ENCODE data around the gene HEG1.

Gene HEG1

DNA sequence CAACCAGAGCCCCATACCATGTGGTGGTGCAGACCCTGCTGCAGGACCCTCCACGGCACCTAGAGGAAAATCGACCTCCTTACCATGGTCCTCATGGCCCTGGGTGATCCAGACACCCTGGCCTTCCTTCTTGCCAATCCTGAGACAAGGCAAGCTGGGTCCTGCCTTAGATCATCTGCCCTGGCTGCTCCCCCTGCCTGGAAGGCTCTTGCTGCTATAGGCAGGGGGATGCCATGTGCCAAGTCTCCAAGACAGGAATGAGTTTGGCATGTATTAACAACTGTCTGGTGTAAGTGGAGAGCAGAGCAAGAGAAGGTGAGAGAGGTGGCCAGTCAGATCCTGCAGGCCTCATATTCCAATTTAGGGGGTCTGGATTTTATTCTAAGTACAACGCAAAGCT lies 7.5 kb downstream of the HEG1 start:
- CTCF ChIA-PET = interaction anchor here (0.5 kb wide), 1 partner anchor 304 kb away, joined by 3 read pairs; no protein-coding TSS in a partner anchor
- Mint-ChIP-seq H3K4me3 (no peak overlapping the region), H3K27ac (no peak overlapping the region), H3K36me3 (peaks cover 27% of the 10 kb centered on the region), H3K27me3 (peaks cover 11% of the 10 kb centered on the region), H3K4me1 (peaks cover 42% of the 10 kb centered on the region), H3K9me3 (no peaks in the 10 kb centered on the region)
- DNase-seq = no peak

DNA sequence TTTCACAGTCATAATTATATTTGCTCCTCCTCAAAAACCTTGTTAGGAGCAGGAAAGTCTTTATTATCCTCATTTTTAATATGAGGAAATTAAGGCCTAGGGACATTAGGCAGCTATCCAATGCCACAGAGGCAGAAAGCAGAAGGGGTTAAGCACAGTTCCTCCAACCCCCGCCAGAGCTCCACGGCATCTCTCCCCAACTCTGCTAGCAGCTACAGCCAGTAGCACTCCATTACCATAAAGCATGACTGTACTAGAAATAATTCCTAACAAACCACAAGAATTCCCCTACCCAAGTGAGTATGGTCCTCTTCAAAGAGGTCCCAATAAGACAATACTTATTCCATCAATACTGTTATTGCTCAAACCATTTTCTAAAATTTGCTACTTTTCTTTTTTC lies 9.8 kb downstream of the HEG1 start:
- Mint-ChIP-seq H3K4me3 (no peak overlapping the region), H3K9me3 (no peaks in the 10 kb centered on the region), H3K36me3 (peaks cover 36% of the 10 kb centered on the region), H3K27me3 (peaks cover 11% of the 10 kb centered on the region), H3K27ac (no peak overlapping the region), H3K4me1 (peaks cover 19% of the 10 kb centered on the region)
- DNase-seq = no peak
- CTCF ChIA-PET = no interaction called here

DNA sequence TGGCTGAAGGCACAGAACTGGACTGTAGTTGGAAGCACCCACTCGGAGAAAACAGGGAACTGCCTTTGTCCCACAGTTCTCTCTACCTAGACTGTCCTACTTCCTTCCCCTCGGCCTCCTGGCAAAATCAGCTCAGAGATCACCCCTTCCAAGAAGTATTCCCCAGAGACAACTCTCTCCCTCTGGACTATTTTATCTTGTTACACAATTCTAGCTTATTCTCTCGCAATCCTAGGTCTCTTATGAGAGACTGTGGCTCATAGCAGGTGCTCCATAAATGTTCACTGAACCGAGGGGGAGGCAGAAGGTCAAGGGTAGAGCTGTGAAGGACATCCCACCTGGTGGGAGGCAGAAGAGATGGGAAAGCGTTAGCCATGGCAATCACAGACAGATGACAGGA lies 10.6 kb downstream of the HEG1 start:
- CTCF ChIA-PET = no interaction called here
- DNase-seq = no peak
- H3K27ac Mint-ChIP-seq = no peak overlapping the region
- peaks cover 12% of the 10 kb centered on the region for H3K4me1 Mint-ChIP-seq
- no peaks in the 10 kb centered on the region for H3K9me3 Mint-ChIP-seq
- H3K27me3 Mint-ChIP-seq = peaks cover 5% of the 10 kb centered on the region
- H3K4me3 Mint-ChIP-seq = no peak overlapping the region
- peaks cover 29% of the 10 kb centered on the region for H3K36me3 Mint-ChIP-seq

DNA sequence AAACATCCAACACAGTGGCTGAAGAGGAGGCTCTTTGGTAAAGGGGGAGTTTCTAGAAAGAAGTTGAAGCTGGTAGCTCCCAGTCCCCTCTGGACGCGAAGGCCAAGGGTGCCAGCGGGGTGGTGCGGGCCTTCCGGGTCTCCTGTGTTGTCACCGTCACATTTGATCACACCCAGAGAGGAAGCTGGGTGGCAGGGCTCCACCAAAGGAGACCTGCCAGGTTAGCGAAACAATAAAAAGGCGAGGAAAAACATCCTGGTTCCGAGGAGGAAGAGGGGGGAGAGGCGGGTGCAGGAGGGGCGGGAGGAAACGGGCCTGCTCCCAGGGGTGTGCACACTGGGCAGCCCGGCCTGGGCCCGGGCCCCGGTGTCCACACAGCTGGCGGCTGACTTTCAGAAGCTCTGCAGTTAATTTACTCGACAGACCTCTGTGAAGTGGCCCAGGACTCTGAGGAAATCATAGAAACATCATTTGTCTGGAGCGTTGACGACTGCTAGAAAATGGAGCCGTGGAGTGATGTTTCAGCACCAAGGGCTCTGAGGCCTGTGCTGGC lies 12.1 kb downstream of the HEG1 start:
- no peak overlapping the region for H3K4me3 Mint-ChIP-seq
- H3K4me1 Mint-ChIP-seq = peaks cover 9% of the 10 kb centered on the region
- H3K9me3 Mint-ChIP-seq = no peaks in the 10 kb centered on the region
- H3K27me3 Mint-ChIP-seq = no peaks in the 10 kb centered on the region
- DNase-seq = no peak
- CTCF ChIA-PET = no interaction called here
- H3K36me3 Mint-ChIP-seq = peaks cover 29% of the 10 kb centered on the region
- H3K27ac Mint-ChIP-seq = no peak overlapping the region

DNA sequence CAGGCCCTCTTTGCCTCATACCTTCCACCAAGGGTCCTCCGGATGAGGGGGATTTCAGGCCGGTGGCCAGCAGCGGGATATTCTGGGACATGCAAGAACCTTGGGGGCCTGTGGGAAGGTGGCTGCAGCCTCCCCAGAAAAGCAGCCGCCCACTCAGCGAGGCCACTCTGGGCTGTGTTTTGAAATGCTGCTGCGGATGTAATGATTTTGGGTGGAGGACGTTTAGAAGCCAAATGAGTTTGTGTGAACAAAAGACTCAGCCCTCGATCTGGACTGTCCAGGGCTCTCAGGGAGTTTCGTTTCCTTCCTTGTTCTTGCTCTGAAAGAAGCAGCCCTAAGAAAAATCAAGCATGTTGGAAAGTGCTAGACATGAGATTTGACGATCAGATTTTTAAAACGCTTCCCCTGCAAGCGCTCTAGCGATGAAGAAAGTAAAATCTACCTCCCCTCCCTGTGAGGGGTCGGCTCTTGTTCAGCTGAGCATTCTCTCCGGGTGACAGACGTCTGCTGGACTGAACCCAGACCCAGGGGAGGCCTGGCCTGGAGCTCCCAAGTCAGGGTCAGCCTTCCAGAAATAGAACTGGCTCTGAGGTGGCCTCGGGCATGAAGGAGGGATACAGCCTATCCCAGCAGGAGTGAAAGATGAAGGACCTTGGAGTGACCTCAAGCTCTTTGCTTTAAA lies 12.9 kb downstream of the HEG1 start:
- H3K27ac Mint-ChIP-seq = no peak overlapping the region

DNA sequence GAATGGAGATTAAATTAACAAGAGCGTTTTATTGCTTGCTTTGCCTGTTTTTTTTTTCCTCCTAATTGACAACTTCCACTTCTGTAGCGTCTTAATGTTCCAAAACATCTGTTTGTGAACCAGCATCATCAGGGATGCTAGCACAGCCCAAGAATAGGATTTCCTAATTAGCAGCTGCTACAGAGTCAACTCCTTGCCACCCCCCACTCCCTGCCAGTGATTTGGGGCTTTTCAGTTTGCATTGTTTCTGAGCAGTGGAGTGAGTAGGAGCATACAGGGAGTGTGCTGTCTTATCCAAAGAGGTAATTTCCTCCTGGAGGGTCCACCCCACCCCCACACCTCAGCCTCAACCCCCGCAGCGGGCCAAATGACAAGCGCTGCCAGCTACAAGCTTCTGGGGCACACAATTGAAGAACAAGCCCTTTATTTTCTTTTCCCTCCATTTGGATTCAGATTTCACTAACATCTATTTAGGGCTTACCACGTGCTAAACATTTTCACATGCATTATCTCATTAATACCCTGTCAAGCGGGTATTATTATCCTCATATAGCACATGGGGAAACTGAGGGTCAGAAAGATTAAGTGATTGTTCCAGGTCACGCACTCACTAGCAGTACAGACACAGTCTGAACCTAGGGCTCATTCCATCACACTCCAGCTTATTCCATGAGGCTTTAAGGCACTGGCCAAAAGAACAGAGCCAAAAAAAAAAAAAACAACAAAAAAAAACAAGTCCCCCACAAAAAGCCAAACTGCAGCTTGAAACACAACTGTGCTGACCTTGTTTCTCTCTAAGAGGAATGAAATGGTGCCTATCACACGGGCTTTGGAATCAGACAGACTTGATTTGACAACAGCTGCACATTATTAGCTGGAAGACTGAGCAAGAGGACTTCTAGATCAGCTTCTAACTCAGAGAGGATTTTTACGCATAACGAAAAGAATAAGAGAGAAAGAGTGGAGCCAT lies 16.4 kb downstream of the HEG1 start:
- CTCF ChIA-PET = no interaction called here
- peaks cover 10% of the 10 kb centered on the region for H3K4me1 Mint-ChIP-seq
- DNase-seq = no peak
- no peaks in the 10 kb centered on the region for H3K27me3 Mint-ChIP-seq
- H3K27ac Mint-ChIP-seq = no peak overlapping the region
- H3K4me3 Mint-ChIP-seq = no peak overlapping the region
- peaks cover 20% of the 10 kb centered on the region for H3K9me3 Mint-ChIP-seq
- H3K36me3 Mint-ChIP-seq = peaks cover 46% of the 10 kb centered on the region

More for the DNA sequence above, 12.9 kb downstream of the HEG1 start:
- H3K9me3 Mint-ChIP-seq = peaks cover under 1% of the 10 kb centered on the region
- peaks cover 5% of the 10 kb centered on the region for H3K4me1 Mint-ChIP-seq
- H3K27me3 Mint-ChIP-seq = no peaks in the 10 kb centered on the region
- H3K4me3 Mint-ChIP-seq = no peak overlapping the region
- no peak for DNase-seq
- peaks cover 25% of the 10 kb centered on the region for H3K36me3 Mint-ChIP-seq
- CTCF ChIA-PET = no interaction called here

DNA sequence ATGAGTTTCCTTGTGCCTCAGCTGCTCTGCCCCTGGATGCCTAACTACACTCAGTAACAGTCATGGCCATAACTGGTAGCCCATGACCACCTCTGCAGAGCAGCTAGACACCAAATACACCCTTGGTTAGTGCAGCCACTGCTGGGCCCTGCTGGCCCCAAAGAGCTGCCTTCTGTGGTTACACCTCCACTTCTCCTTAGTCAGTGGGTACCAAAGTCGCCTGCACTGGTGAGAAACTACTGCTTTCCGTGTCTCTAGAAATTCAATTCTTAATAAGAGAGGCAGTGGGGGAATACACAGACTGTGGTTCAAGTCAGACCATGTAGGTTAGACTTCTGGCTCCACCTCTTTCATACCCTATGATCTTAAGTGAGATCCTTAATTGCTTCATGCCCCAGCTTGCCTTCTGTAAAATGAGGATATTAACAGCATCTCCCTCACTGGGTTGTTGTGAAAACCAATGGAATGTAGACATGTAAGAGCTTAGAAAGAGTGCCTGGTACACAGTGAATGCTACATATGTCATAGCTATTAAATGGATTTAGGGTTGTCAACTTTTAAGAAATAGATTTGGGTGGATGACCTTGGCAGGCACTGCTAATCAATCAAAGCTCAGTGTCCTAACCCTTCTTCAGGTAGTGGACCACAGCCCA lies 18.2 kb downstream of the HEG1 start:
- H3K4me1 Mint-ChIP-seq = peaks cover 18% of the 10 kb centered on the region
- CTCF ChIA-PET = interaction anchor here (1.1 kb wide), 1 partner anchor 113 kb away, joined by 3 read pairs; no protein-coding TSS in a partner anchor
- no peak for DNase-seq
- H3K9me3 Mint-ChIP-seq = peaks cover 27% of the 10 kb centered on the region
- no peaks in the 10 kb centered on the region for H3K27me3 Mint-ChIP-seq
- peaks cover 51% of the 10 kb centered on the region for H3K36me3 Mint-ChIP-seq
- H3K27ac Mint-ChIP-seq = no peak overlapping the region
- no peak overlapping the region for H3K4me3 Mint-ChIP-seq

DNA sequence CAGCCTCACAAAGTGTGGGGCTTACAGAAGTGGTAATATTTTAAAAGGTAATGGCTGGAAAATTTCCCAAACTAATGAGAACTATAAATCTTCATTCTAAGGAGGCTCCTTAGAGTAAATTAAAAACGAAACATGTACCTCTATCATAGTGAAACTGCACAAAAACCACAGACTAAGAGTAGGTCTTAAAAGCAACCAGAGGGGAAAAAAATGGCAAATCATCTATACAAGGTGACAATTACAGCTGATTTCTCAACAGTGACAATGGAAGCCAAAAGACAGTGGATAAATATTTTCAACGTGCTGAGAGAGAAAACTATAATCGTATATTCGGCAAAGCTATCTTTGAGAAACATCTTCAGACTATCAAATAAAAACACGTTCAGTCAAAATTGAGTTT lies 20.6 kb downstream of the HEG1 start:
- peak overlapping the region; percentile 3 for H3K27ac Mint-ChIP-seq
- DNase-seq = no peak
- H3K36me3 Mint-ChIP-seq = peaks cover 57% of the 10 kb centered on the region
- no peak overlapping the region for H3K4me3 Mint-ChIP-seq
- H3K27me3 Mint-ChIP-seq = no peaks in the 10 kb centered on the region
- CTCF ChIA-PET = no interaction called here
- H3K4me1 Mint-ChIP-seq = peaks cover 28% of the 10 kb centered on the region
- H3K9me3 Mint-ChIP-seq = peaks cover 27% of the 10 kb centered on the region

DNA sequence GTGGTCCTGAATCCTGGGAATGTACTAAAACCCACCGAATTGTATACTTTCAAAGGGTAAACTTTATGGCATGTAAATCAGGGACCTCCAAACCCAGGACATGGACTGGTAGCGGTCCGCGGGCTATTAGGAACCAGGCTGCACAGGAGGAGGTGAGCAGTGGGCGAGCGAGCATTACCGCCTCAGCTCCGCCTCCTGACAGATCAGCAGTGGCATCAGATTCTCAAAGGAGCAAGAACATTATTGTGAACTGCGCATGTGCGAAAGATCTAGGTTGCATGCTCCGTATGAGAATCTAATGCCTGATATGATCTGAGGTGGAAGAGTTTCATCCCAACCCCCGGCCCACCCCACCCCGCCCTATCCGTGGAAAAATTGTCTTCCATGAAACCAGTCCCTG lies 22.2 kb downstream of the HEG1 start:
- Mint-ChIP-seq H3K27me3 (no peaks in the 10 kb centered on the region), H3K9me3 (peaks cover 27% of the 10 kb centered on the region), H3K27ac (no peak overlapping the region), H3K4me3 (no peak overlapping the region), H3K36me3 (peaks cover 61% of the 10 kb centered on the region), H3K4me1 (peaks cover 31% of the 10 kb centered on the region)
- CTCF ChIA-PET = no interaction called here
- DNase-seq = no peak

DNA sequence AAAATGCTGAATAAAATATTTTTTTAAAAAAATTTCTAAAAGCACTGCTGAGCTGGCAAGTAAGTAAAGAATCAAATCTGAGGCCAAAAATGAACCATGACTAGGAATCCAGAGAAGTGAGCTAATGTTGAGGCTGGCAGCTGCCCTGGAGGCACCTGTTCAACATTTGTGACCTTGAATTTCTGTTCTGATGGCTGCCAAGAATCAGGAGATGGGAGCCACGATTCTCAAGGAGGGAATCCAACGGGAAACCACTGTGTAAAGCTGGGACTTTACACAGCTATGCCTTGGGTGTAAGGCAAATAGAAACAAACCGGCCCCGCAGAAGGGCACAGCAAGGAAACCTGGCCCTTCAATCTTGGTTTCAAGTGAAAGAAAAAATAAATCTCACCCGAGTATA lies 22.7 kb downstream of the HEG1 start:
- no peak for DNase-seq
- H3K9me3 Mint-ChIP-seq = peaks cover 27% of the 10 kb centered on the region
- H3K27me3 Mint-ChIP-seq = no peaks in the 10 kb centered on the region
- H3K27ac Mint-ChIP-seq = no peak overlapping the region
- H3K4me3 Mint-ChIP-seq = no peak overlapping the region
- peaks cover 65% of the 10 kb centered on the region for H3K36me3 Mint-ChIP-seq
- CTCF ChIA-PET = no interaction called here
- peaks cover 36% of the 10 kb centered on the region for H3K4me1 Mint-ChIP-seq

DNA sequence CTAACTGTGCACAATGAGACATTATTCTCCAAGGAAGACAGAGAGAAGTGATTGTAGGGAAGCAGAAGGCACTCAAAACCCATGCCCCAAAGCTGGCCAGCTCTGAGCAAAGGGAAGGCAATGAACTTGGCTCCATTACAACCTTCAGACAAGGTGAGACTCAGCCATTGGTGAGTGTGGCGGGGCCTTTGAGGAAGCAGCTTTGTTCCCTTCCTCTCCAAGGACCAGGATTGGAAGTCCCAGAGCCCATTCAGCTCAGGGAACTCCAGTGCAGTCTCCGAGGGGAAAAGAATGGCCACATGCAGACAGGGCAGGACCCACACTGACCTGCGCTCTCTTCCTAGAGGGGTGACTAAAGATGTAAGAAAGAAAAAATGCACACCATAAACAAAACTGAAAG lies 23.1 kb downstream of the HEG1 start:
- peaks cover 66% of the 10 kb centered on the region for H3K36me3 Mint-ChIP-seq
- peaks cover 41% of the 10 kb centered on the region for H3K4me1 Mint-ChIP-seq
- CTCF ChIA-PET = no interaction called here
- no peak for DNase-seq
- peaks cover 24% of the 10 kb centered on the region for H3K9me3 Mint-ChIP-seq
- H3K4me3 Mint-ChIP-seq = no peak overlapping the region
- H3K27ac Mint-ChIP-seq = no peak overlapping the region
- no peaks in the 10 kb centered on the region for H3K27me3 Mint-ChIP-seq

DNA sequence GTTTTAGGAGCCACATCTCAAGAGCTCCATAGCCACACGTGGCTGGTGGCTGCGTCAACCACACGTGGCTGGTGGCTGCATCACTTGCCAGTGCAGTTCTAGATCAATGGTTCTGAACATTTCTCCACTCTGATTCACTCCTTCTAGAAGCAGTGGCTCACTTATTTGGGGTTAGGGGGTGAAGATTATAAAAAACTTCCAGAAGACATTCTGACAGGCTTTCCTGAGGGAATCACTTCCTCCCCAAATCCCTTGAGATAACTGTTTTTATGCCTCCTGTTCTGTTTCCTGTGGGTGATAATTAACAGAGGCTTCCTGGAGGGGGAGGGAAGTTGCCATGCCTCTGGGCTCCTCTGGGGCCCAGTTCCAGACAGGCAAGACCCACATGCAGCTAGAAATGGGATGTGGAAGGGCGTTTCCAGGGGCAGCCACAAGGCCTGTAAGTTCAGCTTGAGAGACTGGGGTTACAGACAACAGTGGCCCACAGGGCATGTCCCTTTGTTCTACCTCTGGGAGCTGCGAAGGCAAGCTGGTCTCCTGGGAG lies 23.6 kb downstream of the HEG1 start:
- Mint-ChIP-seq H3K27me3 (no peaks in the 10 kb centered on the region), H3K27ac (peak overlapping the region; percentile 70), H3K9me3 (peaks cover 23% of the 10 kb centered on the region), H3K36me3 (peaks cover 68% of the 10 kb centered on the region), H3K4me1 (peaks cover 46% of the 10 kb centered on the region), H3K4me3 (no peak overlapping the region)
- CTCF ChIA-PET = no interaction called here
- DNase-seq = no peak

DNA sequence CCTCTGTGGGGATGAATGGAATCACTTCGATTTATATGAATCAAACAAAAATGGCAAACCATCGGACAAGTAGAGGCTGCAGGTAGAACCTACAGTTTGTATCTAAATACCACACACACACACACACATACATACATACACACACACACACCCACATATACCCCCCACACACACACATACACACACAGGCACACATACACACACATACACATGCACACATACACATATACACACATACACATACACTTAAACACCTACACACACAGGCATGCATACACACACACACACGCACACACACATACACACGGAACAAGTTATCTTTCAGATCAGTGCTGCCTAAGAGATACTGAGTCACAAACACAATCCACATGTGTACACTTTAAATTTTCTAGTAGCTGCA lies 24.3 kb downstream of the HEG1 start:
- Mint-ChIP-seq H3K27ac (no peak overlapping the region), H3K9me3 (peaks cover 22% of the 10 kb centered on the region), H3K36me3 (peaks cover 71% of the 10 kb centered on the region), H3K4me1 (peaks cover 52% of the 10 kb centered on the region), H3K27me3 (no peaks in the 10 kb centered on the region), H3K4me3 (no peak overlapping the region)
- CTCF ChIA-PET = no interaction called here
- DNase-seq = no peak

DNA sequence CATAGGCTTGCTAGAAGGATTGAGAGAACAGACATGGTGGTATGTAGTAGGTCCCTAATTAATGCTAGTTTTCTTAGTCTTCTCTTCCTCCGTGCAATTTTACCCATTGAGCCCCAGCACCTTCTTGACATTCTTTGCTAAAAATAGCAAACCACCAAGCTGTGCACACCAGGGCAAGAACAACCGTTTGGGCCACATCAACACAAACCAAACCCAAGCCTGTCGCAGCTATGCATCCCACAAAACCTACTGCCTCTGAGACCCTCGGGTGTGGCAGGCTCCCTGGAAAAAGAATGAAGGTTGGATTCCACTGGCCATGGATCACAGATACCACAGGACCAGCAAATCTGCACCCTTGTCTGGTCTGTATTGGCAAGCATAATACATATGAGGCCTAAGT lies 27.1 kb downstream of the HEG1 start:
- H3K27me3 Mint-ChIP-seq = no peaks in the 10 kb centered on the region
- peaks cover 75% of the 10 kb centered on the region for H3K4me1 Mint-ChIP-seq
- H3K36me3 Mint-ChIP-seq = peaks cover 82% of the 10 kb centered on the region
- no peak overlapping the region for H3K4me3 Mint-ChIP-seq
- H3K27ac Mint-ChIP-seq = no peak overlapping the region
- DNase-seq = no peak
- CTCF ChIA-PET = no interaction called here
- peaks cover 6% of the 10 kb centered on the region for H3K9me3 Mint-ChIP-seq
